Right atrium auricular region (tissue), 2 donors: ENCODE data around the gene FOXN1. TPM values are rescaled to one million over a fixed set of nuclear protein-coding genes. Genes with fewer than 3 reads are reported as not detected.

Experiments used
- DNase-seq: peaks from one replicate; pipeline ENCODE4 v3.0.0-alpha.2; 2019; ENCODE audit warnings: low spot score
- H3K27ac ChIP-seq, 2 donors: fragments of 200-600 bp; sonication (generic); 1 replicate in 1 of 2; 2 replicates in 1 of 2; pipeline ENCODE4 v1.5.1; 2016 to 2019
- H3K27me3 ChIP-seq, 2 donors: fragments of 200-600 bp; sonication (generic); one replicate each; pipeline versions ENCODE4 v1.5.1 to v1.6.0; 2017 to 2019
- H3K36me3 ChIP-seq: fragments of 200-600 bp; sonication (generic); one replicate; pipeline ENCODE4 v1.5.1; 2016
- H3K4me1 ChIP-seq, 2 donors: fragments of 200-600 bp; sonication (generic); one replicate each; pipeline versions ENCODE4 v1.5.1 to v1.6.0; 2017 to 2019
- H3K4me3 ChIP-seq, 2 donors: fragments of 200-600 bp; sonication (generic); 1 replicate in 1 of 2; 2 replicates in 1 of 2; pipeline ENCODE4 v1.5.1; 2017 to 2019; ENCODE audit warnings: mild to moderate bottlenecking in 1 of 2, moderate library complexity in 1 of 2
- H3K9me3 ChIP-seq, 2 donors: fragments of 200-600 bp; sonication (generic); one replicate each; pipeline ENCODE4 v1.5.1; 2019
- total RNA-seq, 2 donors: library from RNA; depleted of rRNA; stranded (reverse); fragments of >200 nt; gene quantifications; one replicate each; pipeline ENCODE4 v1.1.0, GENCODE V29; 2016
- TF ChIP-seq, protein P1 (sequence below), 2 donors: fragments of 200-600 bp; sonication (generic); IDR thresholded peaks; one replicate each; pipeline ENCODE4 v1.5.1; 2019; ENCODE audit warnings: antibody characterized with exemption in 2 of 2

The FOXN1 gene
- total RNA-seq, 2 donors from 2014 or later = not detected

GRCh38 chr17:28538296-28538895 is 32.2 kb downstream of the FOXN1 start:
- Histone ChIP-seq H3K4me3 (no peak overlapping the region), H3K36me3 (no peaks in the 10 kb centered on the region), H3K27me3 (no peaks in the 10 kb centered on the region), H3K27ac (no peak overlapping the region), H3K9me3 (no peaks in the 10 kb centered on the region), H3K4me1 (no peaks in the 10 kb centered on the region)
- TF ChIP-seq, protein P1, sequence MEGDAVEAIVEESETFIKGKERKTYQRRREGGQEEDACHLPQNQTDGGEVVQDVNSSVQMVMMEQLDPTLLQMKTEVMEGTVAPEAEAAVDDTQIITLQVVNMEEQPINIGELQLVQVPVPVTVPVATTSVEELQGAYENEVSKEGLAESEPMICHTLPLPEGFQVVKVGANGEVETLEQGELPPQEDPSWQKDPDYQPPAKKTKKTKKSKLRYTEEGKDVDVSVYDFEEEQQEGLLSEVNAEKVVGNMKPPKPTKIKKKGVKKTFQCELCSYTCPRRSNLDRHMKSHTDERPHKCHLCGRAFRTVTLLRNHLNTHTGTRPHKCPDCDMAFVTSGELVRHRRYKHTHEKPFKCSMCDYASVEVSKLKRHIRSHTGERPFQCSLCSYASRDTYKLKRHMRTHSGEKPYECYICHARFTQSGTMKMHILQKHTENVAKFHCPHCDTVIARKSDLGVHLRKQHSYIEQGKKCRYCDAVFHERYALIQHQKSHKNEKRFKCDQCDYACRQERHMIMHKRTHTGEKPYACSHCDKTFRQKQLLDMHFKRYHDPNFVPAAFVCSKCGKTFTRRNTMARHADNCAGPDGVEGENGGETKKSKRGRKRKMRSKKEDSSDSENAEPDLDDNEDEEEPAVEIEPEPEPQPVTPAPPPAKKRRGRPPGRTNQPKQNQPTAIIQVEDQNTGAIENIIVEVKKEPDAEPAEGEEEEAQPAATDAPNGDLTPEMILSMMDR (IDR thresholded peaks at IDR 0.05) = no peak
- no peak for DNase-seq

- H3K36me3 ChIP-seq = no peaks in the 10 kb centered on the region
- no peak for DNase-seq
- TF ChIP-seq, protein P1 (IDR thresholded peaks at IDR 0.05) = no peak
- no peaks in the 10 kb centered on the region for H3K4me1 ChIP-seq
- no peaks in the 10 kb centered on the region for H3K27me3 ChIP-seq
- H3K4me3 ChIP-seq = no peak overlapping the region
- no peak overlapping the region for H3K27ac ChIP-seq
- no peaks in the 10 kb centered on the region for H3K9me3 ChIP-seq
Observed at GRCh38 chr17:28540231-28540630, 34.1 kb downstream of the FOXN1 start.

DNA sequence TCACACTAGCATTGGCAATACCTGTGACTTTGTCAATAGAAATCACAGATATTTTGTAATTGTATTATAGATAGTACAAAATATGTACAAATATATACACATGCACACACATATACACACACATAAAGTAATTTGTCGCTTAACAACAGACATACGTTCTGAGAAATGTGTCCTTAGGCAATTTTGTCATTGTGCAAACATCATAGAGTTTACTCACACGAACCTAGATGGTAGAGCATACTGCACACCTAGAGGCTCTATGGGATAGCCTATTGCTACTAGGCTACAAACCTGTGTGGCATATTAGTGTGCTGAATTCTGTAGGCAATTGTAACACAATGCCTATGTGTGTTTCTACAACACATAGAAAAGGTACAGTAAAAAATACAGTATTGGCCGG is 35.3 kb downstream of the FOXN1 start:
- no peak overlapping the region for H3K27ac ChIP-seq
- no peaks in the 10 kb centered on the region for H3K27me3 ChIP-seq
- no peaks in the 10 kb centered on the region for H3K4me1 ChIP-seq
- H3K9me3 ChIP-seq = no peaks in the 10 kb centered on the region
- H3K4me3 ChIP-seq = no peak overlapping the region
- TF ChIP-seq, protein P1 (IDR thresholded peaks at IDR 0.05) = no peak
- DNase-seq = no peak
- H3K36me3 ChIP-seq = peaks cover under 1% of the 10 kb centered on the region

DNA sequence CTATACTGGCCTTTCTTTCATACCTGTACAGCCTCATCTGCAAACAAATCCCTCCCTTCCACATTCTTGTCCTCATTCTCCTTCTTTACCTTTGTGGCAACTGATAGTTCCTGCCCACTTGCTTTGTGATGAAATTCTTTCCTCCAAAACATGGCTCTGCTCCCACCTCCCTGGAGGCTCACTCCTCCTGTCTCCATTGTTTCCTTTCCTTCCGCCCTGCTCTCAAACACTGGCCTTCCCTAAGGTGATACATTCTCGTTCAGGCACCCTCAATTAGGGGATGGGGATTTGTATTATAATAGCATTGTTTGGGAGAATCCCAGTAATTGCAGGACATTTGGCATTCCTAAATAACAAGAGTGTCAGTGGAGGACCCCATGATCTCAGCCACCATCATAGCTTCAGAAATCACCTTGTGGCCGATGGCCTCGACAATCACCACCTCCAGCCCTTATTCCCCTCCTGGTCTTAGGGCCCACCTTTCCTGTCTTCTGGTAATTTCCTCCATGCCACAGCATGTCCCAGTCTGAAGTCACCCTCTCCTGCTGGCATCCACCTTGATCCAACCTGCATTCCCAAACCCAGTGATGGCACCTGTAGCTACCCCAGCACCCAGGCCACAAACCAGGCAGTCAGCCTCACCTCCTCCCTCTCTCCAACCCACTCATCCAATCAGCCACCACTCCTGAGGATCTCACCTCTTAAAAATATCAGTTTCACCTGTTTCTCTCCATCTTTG is 38.4 kb downstream of the FOXN1 start:
- Histone ChIP-seq H3K27me3 (no peaks in the 10 kb centered on the region), H3K27ac (no peak overlapping the region), H3K9me3 (no peaks in the 10 kb centered on the region), H3K4me3 (no peak overlapping the region), H3K4me1 (peaks cover 0 to 1% of the 10 kb centered on the region in 2 donors), H3K36me3 (peaks cover 12% of the 10 kb centered on the region)
- DNase-seq = no peak
- TF ChIP-seq, protein P1 (IDR thresholded peaks at IDR 0.05) = no peak

GRCh38 chr17:28545141-28545503 is 39.0 kb downstream of the FOXN1 start:
- Histone ChIP-seq H3K4me1 (peaks cover 0 to 6% of the 10 kb centered on the region in 2 donors), H3K4me3 (no peak overlapping the region), H3K27ac (no peak overlapping the region), H3K9me3 (no peaks in the 10 kb centered on the region), H3K27me3 (no peaks in the 10 kb centered on the region), H3K36me3 (peaks cover 12% of the 10 kb centered on the region)
- TF ChIP-seq, protein P1 (IDR thresholded peaks at IDR 0.05) = no peak
- DNase-seq = no peak
